Measurements from ENCODE around the gene IPCEF1. TPM values are rescaled to one million over a fixed set of nuclear protein-coding genes. Genes with fewer than 3 reads are reported as not detected.

IPCEF1 gene
- polyA plus RNA-seq, 3 donors: 14.7 to 29.7 (median 16.5) TPM

- no peak overlapping the region for H3K4me3 Mint-ChIP-seq
- H3K27me3 Mint-ChIP-seq (ENCODE audit: low read depth in 3 of 3): peaks cover 1 to 4% (median 2%) of the 10 kb centered on the region in 3 donors
- 100% methylated on average over 1 of the region's 1 CpG for WGBS (ENCODE audit: insufficient coverage)
Measured at GRCh38 chr6:154390034-154390433, 33.4 kb upstream of the IPCEF1 start.

GRCh38 chr6:154388803-154389202 lies 32.2 kb upstream of the IPCEF1 start:
- H3K4me1 ChIP-seq (ENCODE audit: control insufficient read depth in 1 of 2, insufficient read depth in 2 of 2, low read length in 2 of 2): no peaks in the 10 kb centered on the region
- H2AFZ ChIP-seq (ENCODE audit: insufficient read depth, low read depth, low read length, poor library complexity, severe bottlenecking): no peak overlapping the region
- no peaks in the 10 kb centered on the region for H3K36me3 ChIP-seq (replicated peaks in 1 of 2; ENCODE audit: control insufficient read depth in 1 of 2, insufficient read depth in 2 of 2, low read length in 2 of 2)
- WGBS (ENCODE audit: insufficient coverage): no CpG with 5 or more reads among the region's 3 CpGs
- Mint-ChIP-seq H3K27ac (no peak overlapping the region), H3K36me3 (no peaks in the 10 kb centered on the region), H3K4me1 (no peaks in the 10 kb centered on the region), H3K9me3 (peaks cover 0 to 5% (median 0%) of the 10 kb centered on the region in 7 donors), H3K4me3 (no peak overlapping the region), H3K27me3 (ENCODE audit: low read depth in 3 of 3) (peaks cover 1 to 4% (median 2%) of the 10 kb centered on the region in 3 donors)
- no peak for TF ChIP-seq CTCF (IDR thresholded peaks at IDR 0.05)
- H4K20me1 ChIP-seq (ENCODE audit: insufficient read depth, low read length): no peaks in the 10 kb centered on the region
- DNase-seq: no peak
- H3K4me2 ChIP-seq (replicated peaks; ENCODE audit: extremely low read depth, low read length, poor library complexity, severe bottlenecking): no peak overlapping the region
- no peaks in the 10 kb centered on the region for H3K79me2 ChIP-seq (ENCODE audit: insufficient read depth, low read length)
- H3K9me3 ChIP-seq (replicated peaks in 1 of 2; ENCODE audit: control insufficient read depth in 1 of 2, insufficient read depth in 1 of 2, low read length in 2 of 2): no peaks in the 10 kb centered on the region
- intact Hi-C loops (cut with micrococcal nuclease): no loop called here
- H3K27ac ChIP-seq (ENCODE audit: low read depth in 1 of 2, low read length in 2 of 2): no peak overlapping the region
- H3K27me3 ChIP-seq (ENCODE audit: control insufficient read depth in 2 of 2, insufficient read depth in 2 of 2, low read length in 2 of 2): no peaks in the 10 kb centered on the region
- no peak overlapping the region for H3K9ac ChIP-seq (ENCODE audit: insufficient read depth, low read length, poor library complexity, severe bottlenecking)
- no peak overlapping the region for H3K4me3 ChIP-seq (replicated peaks in 1 of 3; ENCODE audit: low read depth in 2 of 3, low read length in 3 of 3)

More at GRCh38 chr6:154390034-154390433, 33.4 kb upstream of the IPCEF1 start:
- no peak overlapping the region for H3K4me2 ChIP-seq (replicated peaks; ENCODE audit: extremely low read depth, low read length, poor library complexity, severe bottlenecking)
- H3K79me2 ChIP-seq (ENCODE audit: insufficient read depth, low read length): no peaks in the 10 kb centered on the region
- TF ChIP-seq CTCF (IDR thresholded peaks at IDR 0.05): no peak
- no peak overlapping the region for H2AFZ ChIP-seq (ENCODE audit: insufficient read depth, low read depth, low read length, poor library complexity, severe bottlenecking)
- no peak overlapping the region for H3K4me3 ChIP-seq (replicated peaks in 1 of 3; ENCODE audit: low read depth in 2 of 3, low read length in 3 of 3)
- no peaks in the 10 kb centered on the region for H3K36me3 Mint-ChIP-seq
- no peak overlapping the region for H3K27ac Mint-ChIP-seq
- DNase-seq: no peak
- H3K9me3 Mint-ChIP-seq: peaks cover 0 to 5% (median 0%) of the 10 kb centered on the region in 7 donors
- no peak overlapping the region for H3K27ac ChIP-seq (ENCODE audit: low read depth in 1 of 2, low read length in 2 of 2)
- no peaks in the 10 kb centered on the region for H3K4me1 ChIP-seq (ENCODE audit: control insufficient read depth in 1 of 2, insufficient read depth in 2 of 2, low read length in 2 of 2)
- H3K4me1 Mint-ChIP-seq: no peaks in the 10 kb centered on the region
- no peaks in the 10 kb centered on the region for H3K36me3 ChIP-seq (replicated peaks in 1 of 2; ENCODE audit: control insufficient read depth in 1 of 2, insufficient read depth in 2 of 2, low read length in 2 of 2)
- intact Hi-C loops (cut with micrococcal nuclease): no loop called here
- H4K20me1 ChIP-seq (ENCODE audit: insufficient read depth, low read length): no peaks in the 10 kb centered on the region
- H3K9me3 ChIP-seq (replicated peaks in 1 of 2; ENCODE audit: control insufficient read depth in 1 of 2, insufficient read depth in 1 of 2, low read length in 2 of 2): no peaks in the 10 kb centered on the region
- H3K9ac ChIP-seq (ENCODE audit: insufficient read depth, low read length, poor library complexity, severe bottlenecking): no peak overlapping the region
- no peaks in the 10 kb centered on the region for H3K27me3 ChIP-seq (ENCODE audit: control insufficient read depth in 2 of 2, insufficient read depth in 2 of 2, low read length in 2 of 2)

Measured in CD14-positive monocyte (primary cell).